ENCODE results near the gene GATC.
"Not testable (repeated sequence)": the region's sequence is repeated elsewhere in the genome, so short reads cannot be mapped to it uniquely, and the experiment has no call there.

The GATC gene

GRCh38 chr12:120429368-120429767 is 16.9 kb upstream of the GATC start:
- DNase-seq = no peak
- intact Hi-C loops (cut with DNase I) = no loop called here

- DNase-seq = peak in 21 of 42 donors; percentile 15 to 56 (median 35)
- intact Hi-C loops (cut with DNase I) = no loop called here
Measured at GRCh38 chr12:120432772-120433525, 13.3 kb upstream of the GATC start.

- peak; percentile 88 to 98 (median 95) for DNase-seq
- intact Hi-C loops (cut with DNase I) = no loop called here
Measured at GRCh38 chr12:120437735-120438494, 8.3 kb upstream of the GATC start, which contains the start of gene COX6A1. TSS of gene COX6A1 (plus strand) at chr12:120438113. CDS start at chr12:120438127, 14 bp downstream.

DNA sequence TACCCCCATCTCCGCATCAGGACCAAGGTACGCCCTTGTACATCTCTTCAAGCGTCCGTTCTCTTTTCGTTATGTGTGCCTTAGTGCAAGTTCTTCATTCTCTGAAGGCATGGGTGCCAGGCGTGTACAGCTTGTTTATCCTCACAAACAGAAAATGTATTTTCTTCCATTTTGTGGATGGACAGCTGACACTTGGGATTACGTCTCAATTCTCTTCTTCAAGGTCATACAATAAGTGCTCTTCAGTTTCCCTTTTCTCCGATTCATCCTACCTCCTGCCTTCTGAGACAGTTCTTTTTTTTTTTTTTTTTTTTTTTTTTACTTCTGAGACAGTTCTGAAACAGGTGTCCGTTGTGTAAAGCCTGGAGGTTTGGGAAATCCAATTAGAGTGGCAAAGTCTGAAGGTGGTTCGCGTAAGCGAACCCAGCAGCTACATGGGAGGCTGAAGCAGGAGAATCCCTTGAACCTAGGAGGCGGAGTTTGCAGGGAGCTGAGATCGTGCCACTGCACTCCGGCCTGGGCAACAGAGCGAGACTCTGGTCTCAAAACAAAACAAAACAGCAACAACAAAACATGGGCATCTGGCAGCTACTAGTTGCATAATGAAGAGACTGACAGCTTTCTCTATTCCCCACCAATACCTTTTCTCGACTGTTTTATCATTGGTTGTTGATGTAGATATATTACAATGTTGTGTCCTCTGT is 7.6 kb upstream of the GATC start:
- no peak for DNase-seq
- intact Hi-C loops (cut with DNase I) = no loop called here

DNA sequence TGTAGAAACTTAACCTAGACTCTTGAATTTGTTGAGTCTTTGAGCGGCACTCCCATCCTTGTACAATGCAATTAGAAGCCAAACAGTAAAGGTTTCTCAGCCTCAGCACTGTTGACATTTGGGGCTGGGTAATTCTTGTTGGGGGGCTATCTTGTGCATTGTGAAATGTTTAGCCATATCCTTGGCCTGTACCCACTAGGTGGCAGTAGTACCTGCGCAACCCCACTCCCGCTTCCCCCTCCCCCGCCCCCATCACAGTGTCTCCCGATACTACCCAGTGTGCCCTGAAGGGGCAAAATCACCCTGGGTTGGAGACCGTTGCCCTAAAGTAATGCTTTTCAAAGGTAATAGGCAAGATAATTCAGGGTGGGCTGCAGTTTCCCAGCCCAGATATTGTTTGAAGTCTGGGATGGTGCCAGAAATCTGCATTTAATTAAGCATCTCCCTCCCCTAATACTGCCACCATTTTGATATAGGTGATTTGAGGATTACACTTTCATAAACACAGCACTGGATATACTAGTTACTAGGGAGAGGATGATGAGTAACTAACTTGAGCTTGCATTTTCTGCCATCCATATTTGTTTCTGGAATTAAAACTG is 6.5 kb upstream of the GATC start:
- intact Hi-C loops (cut with DNase I) = no loop called here

GRCh38 chr12:120444676-120445075 is 1.6 kb upstream of the GATC start:
- DNase-seq = no peak
- intact Hi-C loops (cut with DNase I) = loop anchor here (5.0 kb wide), 1 partner anchor 53 kb away; the partner anchor contains the start of gene DYNLL1

More for the DNA sequence above, 6.5 kb upstream of the GATC start:
- peak in 39 of 42 donors; percentile 14 to 81 (median 49) for DNase-seq

DNA sequence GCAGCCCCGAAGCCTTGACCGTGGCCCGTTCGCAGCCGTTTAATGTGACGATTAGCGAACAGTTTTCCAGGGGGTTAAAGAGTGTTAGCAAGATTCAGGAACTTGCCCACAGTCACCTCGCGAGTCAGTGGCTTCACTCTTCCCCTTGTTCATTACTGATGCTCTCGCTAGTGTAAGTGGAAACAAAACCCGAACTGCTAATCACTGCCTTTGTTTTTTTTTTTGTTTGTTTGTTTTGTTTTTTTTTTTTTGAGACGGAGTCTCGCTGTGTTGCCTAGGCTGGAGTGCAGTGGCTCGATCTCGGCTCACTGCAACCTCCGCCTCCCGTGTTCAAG is 567 bp downstream of the GATC start:
- DNase-seq = not testable (repeated sequence)
- intact Hi-C loops (cut with DNase I) = loop anchor here (5.0 kb wide), 1 partner anchor 50 kb away; the partner anchor contains the start of gene DYNLL1

GRCh38 chr12:120447992-120448391 is 1.7 kb downstream of the GATC start:
- no peak for DNase-seq
- intact Hi-C loops (cut with DNase I) = loop anchor here (5.0 kb wide), 1 partner anchor 49 kb away; the partner anchor contains the start of gene DYNLL1

- DNase-seq; intact Hi-C loops (cut with DNase I): not testable (repeated sequence)
Measured at GRCh38 chr12:120452524-120452923, 6.3 kb downstream of the GATC start.

GRCh38 chr12:120453060-120453750 is 7.0 kb downstream of the GATC start:
- no peak for DNase-seq
- intact Hi-C loops (cut with DNase I) = no loop called here

- intact Hi-C loops (cut with DNase I) = no loop called here
- DNase-seq = peak in 1 of 42 donors; percentile 18
Measured at GRCh38 chr12:120453977-120454376, 7.7 kb downstream of the GATC start.

DNA sequence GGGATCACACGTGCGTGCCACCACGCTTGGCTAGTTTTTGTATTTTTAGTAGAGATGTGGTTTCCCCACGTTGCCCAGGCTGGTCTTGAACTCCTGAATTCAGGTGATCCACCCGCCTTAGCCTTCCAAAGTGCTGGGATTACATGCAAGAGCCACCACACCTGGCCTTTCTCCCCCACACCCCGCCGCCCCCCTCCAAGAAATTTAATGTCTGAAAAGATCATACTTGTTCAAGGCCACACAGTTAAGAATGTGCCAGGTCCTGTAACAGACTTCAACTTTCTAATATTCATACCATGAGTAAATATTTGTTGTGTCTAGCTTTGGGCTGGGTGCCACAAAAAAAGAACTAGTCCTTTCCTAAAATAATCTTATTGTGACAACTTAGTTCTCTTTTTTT is 9.1 kb downstream of the GATC start:
- intact Hi-C loops (cut with DNase I) = no loop called here
- no peak for DNase-seq

GRCh38 chr12:120457133-120457532 is 10.9 kb downstream of the GATC start:
- DNase-seq = no peak
- intact Hi-C loops (cut with DNase I) = no loop called here

- intact Hi-C loops (cut with DNase I) = no loop called here
- no peak for DNase-seq
Measured at GRCh38 chr12:120460157-120460556, 13.9 kb downstream of the GATC start.

DNA sequence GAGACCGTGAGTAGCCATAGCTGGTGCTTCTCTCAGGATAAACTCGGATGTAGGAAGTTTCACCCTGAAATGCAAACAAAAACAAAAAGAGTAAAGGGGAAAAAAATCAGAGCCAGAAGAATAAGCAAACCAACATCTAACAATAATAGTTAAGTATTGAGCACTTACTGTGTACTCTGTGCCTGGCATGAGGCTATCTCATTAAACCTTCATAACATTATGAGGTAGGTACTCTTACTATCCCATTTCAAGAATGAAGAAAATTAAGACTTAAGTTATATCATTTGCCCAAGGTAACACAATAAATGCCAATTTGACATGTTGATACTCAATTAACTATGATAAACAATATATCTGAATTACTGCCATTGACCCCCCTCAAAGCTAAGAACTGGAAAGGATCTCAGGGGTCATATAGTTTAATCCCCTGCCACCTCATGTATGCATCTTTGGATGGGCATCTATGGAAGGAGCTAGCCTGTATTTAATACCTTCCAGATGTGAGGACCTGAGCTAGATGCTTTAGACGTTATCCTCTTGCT is 15.9 kb downstream of the GATC start:
- intact Hi-C loops (cut with DNase I) = no loop called here
- no peak for DNase-seq

DNA sequence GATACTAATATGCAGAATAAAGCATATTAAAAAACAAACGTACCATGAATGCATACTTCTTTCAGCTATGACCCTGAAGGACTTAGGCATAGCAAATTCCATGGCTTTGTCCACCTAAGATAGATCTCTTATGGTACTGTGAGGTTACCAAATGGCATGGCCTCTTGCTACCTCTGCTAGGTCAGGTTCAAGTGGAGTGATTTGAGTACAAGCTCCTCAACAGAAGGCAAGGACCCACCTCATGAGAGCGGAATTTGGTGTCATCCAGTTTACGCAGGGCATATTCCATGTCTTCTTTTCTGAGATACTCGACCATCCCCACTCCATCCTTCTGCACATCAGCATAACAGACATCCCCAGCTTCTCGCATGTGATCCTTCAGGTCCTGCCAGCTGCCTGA is 17.5 kb downstream of the GATC start:
- DNase-seq = no peak
- intact Hi-C loops (cut with DNase I) = no loop called here

GRCh38 chr12:120465756-120466155 is 19.5 kb downstream of the GATC start:
- no peak for DNase-seq
- intact Hi-C loops (cut with DNase I) = loop anchor here (5.0 kb wide), 1 partner anchor 62 kb away; the partner anchor contains the start of gene COQ5

Data from head of caudate nucleus (tissue), 42 donors.